H1 (cell line): ENCODE measurements around the gene LRRC46. TPM values are rescaled to one million over a fixed set of nuclear protein-coding genes. Genes with fewer than 3 reads are reported as not detected.

Experiments used
- CEBPB ChIP-seq: IDR thresholded peaks from 2 replicates; pipeline ENCODE4 v1.6.1; 2012; ENCODE audit warnings: low read depth, low read length
- CHD1 ChIP-seq: IDR thresholded peaks from 2 replicates; pipeline ENCODE4 v1.6.1; 2012; ENCODE audit warnings: low read depth, low read length, improper control_type of control experiment
- CREB1 ChIP-seq: IDR thresholded peaks from 2 replicates; pipeline ENCODE4 v1.6.1; 2012; ENCODE audit warnings: inconsistent platforms
- MAFK ChIP-seq: IDR thresholded peaks from 2 replicates; pipeline ENCODE4 v1.6.1; 2012; ENCODE audit warnings: low read depth, mild to moderate bottlenecking, improper control_type of control experiment, low read length
- PHF8 ChIP-seq: fragments of 200-600 bp; sonication (generic); conservative IDR thresholded peaks from 2 replicates; pipeline ENCODE4 v1.7.1; 2012; ENCODE audit warnings: low read depth, mild to moderate bottlenecking, inconsistent platforms, low read length, moderate library complexity
- RBBP5 ChIP-seq: IDR thresholded peaks from 2 replicates; pipeline ENCODE4 v1.7.1; 2012; ENCODE audit warnings: low read depth, mild to moderate bottlenecking, inconsistent platforms, low read length, moderate library complexity, borderline replicate concordance
- SP2 ChIP-seq: IDR thresholded peaks from 2 replicates; pipeline ENCODE4 v1.6.1; 2012; ENCODE audit warnings: mild to moderate bottlenecking, low read length, inconsistent platforms
- YY1 ChIP-seq: IDR thresholded peaks from 2 replicates; pipeline ENCODE4 v1.6.1; 2011; ENCODE audit warnings: low read depth, mild to moderate bottlenecking, low read length
- polyA plus RNA-seq, 7 experiments: library from polyadenylated mRNA; depleted of rRNA in 3 of 7; stranded (reverse) in 5 of 7; unstranded in 2 of 7; fragments of >200 nt in 5 of 7; fragments of 200-250 nt in 2 of 7; gene quantifications; 1 replicate in 5 of 7; 2 replicates in 1 of 7; 4 replicates in 1 of 7; pipeline versions ENCODE4 v1.2.1 to v1.2.3, GENCODE V29; 2011 to 2013; ENCODE audit warnings: missing spikeins in 2 of 7, mixed read lengths in 2 of 7
- total RNA-seq: library from RNA; stranded (reverse); fragmentation: NEBNext Ultra II Directional; extraction: Animal tissue kit (Norgen Biotek cat#: 25700); gene quantifications from 2 replicates; pipeline ENCODE4 v1.2.1, GENCODE V29; 2021
- TF ChIP-seq, protein P1 (sequence below): IDR thresholded peaks from 2 replicates; pipeline ENCODE4 v1.6.1; 2011; ENCODE audit warnings: low read depth, mild to moderate bottlenecking, low read length; ENCODE audit not compliant: insufficient read depth

LRRC46 gene
- total and polyA plus RNA-seq, 2 of the 8 experiments (the other 6 are each of a cell fraction or from before 2014, with no cell fraction given), result 0.18 TPM; not detected in 1

- TF ChIP-seq PHF8, result no peak
- TF ChIP-seq SP2, result no peak
- TF ChIP-seq CEBPB, result no peak
- no peak for TF ChIP-seq CHD1
- TF ChIP-seq CREB1, result no peak
- TF ChIP-seq, protein P1, sequence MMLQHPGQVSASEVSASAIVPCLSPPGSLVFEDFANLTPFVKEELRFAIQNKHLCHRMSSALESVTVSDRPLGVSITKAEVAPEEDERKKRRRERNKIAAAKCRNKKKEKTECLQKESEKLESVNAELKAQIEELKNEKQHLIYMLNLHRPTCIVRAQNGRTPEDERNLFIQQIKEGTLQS, result no peak
- TF ChIP-seq RBBP5, result no peak
- TF ChIP-seq YY1, result no peak
- TF ChIP-seq MAFK, result no peak
Observed at GRCh38 chr17:47837401-47838039, 6.0 kb downstream of the LRRC46 start (continued).
